Muscle layer of colon (tissue), 2 donors: ENCODE measurements around the gene WWP2.

ENCODE experiments used
- H3K27ac ChIP-seq: one replicate; pipeline ENCODE4 v1.7.0; 2013; ENCODE audit warnings: low read depth, mild to moderate bottlenecking, low read length, moderate library complexity
- H3K27me3 ChIP-seq, 2 donors: one replicate each; pipeline ENCODE4 v1.7.0; 2013; ENCODE audit warnings: low read length in 2 of 2, mild to moderate bottlenecking in 2 of 2; ENCODE audit not compliant: insufficient read depth in 2 of 2, control insufficient read depth in 1 of 2
- H3K36me3 ChIP-seq: one replicate; pipeline ENCODE4 v1.7.0; 2013; ENCODE audit warnings: mild to moderate bottlenecking, low read length; ENCODE audit not compliant: insufficient read depth
- H3K4me1 ChIP-seq: one replicate; pipeline ENCODE4 v1.7.0; 2013; ENCODE audit warnings: mild to moderate bottlenecking, low read length; ENCODE audit not compliant: insufficient read depth
- H3K4me3 ChIP-seq, 2 donors: one replicate each; pipeline ENCODE4 v1.7.0; 2013; ENCODE audit warnings: low read length in 2 of 2, low read depth in 1 of 2, mild to moderate bottlenecking in 1 of 2, moderate library complexity in 1 of 2
- H3K9ac ChIP-seq: one replicate; pipeline ENCODE4 v1.7.0; 2013; ENCODE audit warnings: low read length
- H3K9me3 ChIP-seq: one replicate; pipeline ENCODE4 v1.7.0; 2013; ENCODE audit warnings: mild to moderate bottlenecking, low read length
- donor health status: abdominal sarcoma.
- donor health status: Adenocarcinoma of cecum.

The WWP2 gene

DNA sequence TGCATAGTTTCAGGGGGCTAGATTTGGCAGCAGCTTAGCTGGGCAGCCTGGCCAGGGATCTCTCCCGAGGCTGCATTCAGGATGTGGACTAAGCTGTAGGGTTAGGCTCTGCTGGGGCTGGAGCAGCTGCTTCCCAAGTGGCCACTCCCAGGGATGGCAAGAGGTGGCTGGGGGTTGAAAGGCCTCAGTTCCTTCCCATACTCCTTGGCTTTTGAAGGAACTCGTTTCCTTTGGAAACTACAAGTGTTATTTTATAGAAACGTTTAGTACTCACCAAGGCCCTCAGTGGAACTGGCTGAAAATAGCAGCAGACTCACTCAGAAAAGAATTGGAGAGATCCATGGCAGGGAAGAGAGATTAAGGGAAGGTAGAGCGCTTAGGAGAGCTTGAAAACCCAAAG lies 76.4 kb downstream of the WWP2 start:
- Histone ChIP-seq H3K27ac (no peak overlapping the region), H3K27me3 (no peaks in the 10 kb centered on the region), H3K36me3 (peaks cover 11% of the 10 kb centered on the region), H3K9me3 (no peaks in the 10 kb centered on the region), H3K4me3 (no peak overlapping the region), H3K4me1 (peaks cover 8% of the 10 kb centered on the region), H3K9ac (no peak overlapping the region)

DNA sequence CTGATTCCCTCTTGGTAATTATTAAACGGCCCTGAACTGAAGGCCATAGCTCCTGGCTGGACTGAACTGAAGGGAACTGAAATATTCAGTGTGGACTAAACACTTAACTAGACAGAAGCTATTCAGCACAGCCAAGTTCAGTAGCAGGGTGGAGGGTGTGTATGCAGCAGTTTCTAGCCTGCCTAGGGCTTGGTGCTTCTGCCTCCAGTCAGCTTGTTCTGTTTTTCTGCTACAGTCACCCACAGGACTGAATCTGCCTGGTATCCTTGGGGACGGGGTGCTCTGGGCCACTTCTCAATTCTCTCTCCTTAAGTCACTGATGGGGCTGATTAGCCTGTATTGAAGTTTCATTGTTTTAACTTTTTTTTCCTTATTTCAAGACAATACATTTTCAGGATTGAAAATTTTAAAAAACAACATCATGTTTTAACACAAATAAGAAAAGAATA lies 77.1 kb downstream of the WWP2 start:
- Histone ChIP-seq H3K9ac (no peak overlapping the region), H3K36me3 (peaks cover 11% of the 10 kb centered on the region), H3K27me3 (no peaks in the 10 kb centered on the region), H3K27ac (no peak overlapping the region), H3K4me3 (no peak overlapping the region), H3K4me1 (peaks cover 8% of the 10 kb centered on the region), H3K9me3 (no peaks in the 10 kb centered on the region)

DNA sequence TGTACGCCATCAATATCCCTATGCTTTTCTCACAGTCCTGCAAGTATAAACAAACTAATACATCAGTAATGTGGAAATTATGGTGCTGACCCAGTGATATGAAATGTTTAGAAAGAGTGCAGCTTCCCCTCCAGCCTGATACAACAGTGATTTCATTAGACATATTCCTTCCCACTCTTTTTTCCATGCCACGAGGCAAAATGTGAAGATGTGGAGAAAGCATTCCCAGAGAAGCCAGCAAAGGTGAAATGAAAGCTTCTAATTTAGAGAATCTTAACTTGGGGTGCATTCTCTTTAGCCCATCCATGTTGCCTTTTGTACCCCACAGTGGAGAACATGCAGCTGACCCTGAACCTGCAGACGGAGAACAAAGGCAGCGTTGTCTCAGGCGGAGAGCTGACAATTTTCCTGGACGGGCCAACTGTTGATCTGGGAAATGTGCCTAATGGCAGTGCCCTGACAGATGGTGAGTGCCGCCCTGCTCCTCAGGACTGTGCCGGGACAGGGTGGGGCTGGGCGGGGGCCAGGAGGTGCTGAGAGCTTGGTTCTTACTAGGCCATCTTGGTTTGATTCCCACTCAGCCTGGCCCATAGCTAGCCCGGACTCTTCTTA lies 77.8 kb downstream of the WWP2 start:
- Histone ChIP-seq H3K9me3 (no peaks in the 10 kb centered on the region), H3K27me3 (no peaks in the 10 kb centered on the region), H3K36me3 (peaks cover 11% of the 10 kb centered on the region), H3K9ac (no peak overlapping the region), H3K4me3 (no peak overlapping the region), H3K27ac (no peak overlapping the region), H3K4me1 (peaks cover 8% of the 10 kb centered on the region)

DNA sequence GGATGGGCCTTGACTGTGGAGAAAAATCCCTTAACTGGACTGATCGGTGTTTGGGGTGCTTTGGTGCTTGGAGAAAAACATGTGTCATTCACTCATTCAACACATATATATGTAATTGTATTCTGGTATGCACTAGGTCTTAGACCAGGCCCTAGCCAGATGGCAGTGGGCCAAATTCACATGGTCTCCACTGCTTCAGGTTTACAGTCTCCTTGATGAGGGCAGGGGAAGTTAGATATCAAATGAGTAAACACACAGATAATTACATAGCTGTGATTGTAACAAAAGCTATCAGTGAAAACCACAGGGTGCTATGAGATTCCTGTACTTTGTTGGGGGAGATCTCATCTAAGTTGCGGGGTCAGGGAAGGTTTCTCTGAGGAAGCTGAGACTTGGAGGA lies 78.8 kb downstream of the WWP2 start:
- Histone ChIP-seq H3K9me3 (no peaks in the 10 kb centered on the region), H3K4me1 (peaks cover 8% of the 10 kb centered on the region), H3K36me3 (peaks cover 11% of the 10 kb centered on the region), H3K9ac (no peak overlapping the region), H3K27ac (no peak overlapping the region), H3K4me3 (no peak overlapping the region), H3K27me3 (no peaks in the 10 kb centered on the region)

DNA sequence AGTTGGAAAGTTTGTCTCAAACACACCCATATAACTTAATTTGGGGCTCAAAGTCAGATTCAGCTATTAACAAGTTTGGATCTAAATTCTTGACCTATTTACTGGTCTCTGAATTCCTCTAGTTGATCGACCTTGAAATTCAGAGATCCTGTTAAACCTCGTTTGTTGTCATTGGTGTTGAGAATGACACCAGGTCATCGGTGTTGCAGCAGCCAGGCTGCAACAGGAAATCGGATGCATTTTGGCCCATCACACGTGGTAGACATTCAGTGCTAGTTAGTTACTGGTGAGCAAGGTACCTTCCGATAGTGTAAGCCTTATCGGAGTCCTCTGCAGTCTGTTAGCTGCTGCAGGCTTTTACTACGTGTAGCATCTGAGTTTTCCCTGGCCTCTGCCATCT lies 82.3 kb downstream of the WWP2 start:
- H3K4me3 ChIP-seq: no peak overlapping the region
- no peaks in the 10 kb centered on the region for H3K9me3 ChIP-seq
- H3K9ac ChIP-seq: no peak overlapping the region
- peaks cover 22% of the 10 kb centered on the region for H3K4me1 ChIP-seq
- no peaks in the 10 kb centered on the region for H3K27me3 ChIP-seq
- H3K36me3 ChIP-seq: peaks cover 11% of the 10 kb centered on the region
- no peak overlapping the region for H3K27ac ChIP-seq

- Histone ChIP-seq H3K4me1 (peaks cover 20% of the 10 kb centered on the region), H3K36me3 (peaks cover 11% of the 10 kb centered on the region), H3K27me3 (no peaks in the 10 kb centered on the region), H3K9me3 (no peaks in the 10 kb centered on the region), H3K9ac (no peak overlapping the region), H3K27ac (no peak overlapping the region), H3K4me3 (no peak overlapping the region)
These were observed 83.0 kb downstream of the WWP2 start for GRCh38 chr16:69845181-69845580.

- Histone ChIP-seq H3K27me3 (no peaks in the 10 kb centered on the region), H3K36me3 (no peaks in the 10 kb centered on the region), H3K27ac (no peak overlapping the region), H3K9me3 (no peaks in the 10 kb centered on the region), H3K9ac (no peak overlapping the region), H3K4me1 (peaks cover 20% of the 10 kb centered on the region), H3K4me3 (no peak overlapping the region)
These were observed 85.5 kb downstream of the WWP2 start for GRCh38 chr16:69847643-69848042.

DNA sequence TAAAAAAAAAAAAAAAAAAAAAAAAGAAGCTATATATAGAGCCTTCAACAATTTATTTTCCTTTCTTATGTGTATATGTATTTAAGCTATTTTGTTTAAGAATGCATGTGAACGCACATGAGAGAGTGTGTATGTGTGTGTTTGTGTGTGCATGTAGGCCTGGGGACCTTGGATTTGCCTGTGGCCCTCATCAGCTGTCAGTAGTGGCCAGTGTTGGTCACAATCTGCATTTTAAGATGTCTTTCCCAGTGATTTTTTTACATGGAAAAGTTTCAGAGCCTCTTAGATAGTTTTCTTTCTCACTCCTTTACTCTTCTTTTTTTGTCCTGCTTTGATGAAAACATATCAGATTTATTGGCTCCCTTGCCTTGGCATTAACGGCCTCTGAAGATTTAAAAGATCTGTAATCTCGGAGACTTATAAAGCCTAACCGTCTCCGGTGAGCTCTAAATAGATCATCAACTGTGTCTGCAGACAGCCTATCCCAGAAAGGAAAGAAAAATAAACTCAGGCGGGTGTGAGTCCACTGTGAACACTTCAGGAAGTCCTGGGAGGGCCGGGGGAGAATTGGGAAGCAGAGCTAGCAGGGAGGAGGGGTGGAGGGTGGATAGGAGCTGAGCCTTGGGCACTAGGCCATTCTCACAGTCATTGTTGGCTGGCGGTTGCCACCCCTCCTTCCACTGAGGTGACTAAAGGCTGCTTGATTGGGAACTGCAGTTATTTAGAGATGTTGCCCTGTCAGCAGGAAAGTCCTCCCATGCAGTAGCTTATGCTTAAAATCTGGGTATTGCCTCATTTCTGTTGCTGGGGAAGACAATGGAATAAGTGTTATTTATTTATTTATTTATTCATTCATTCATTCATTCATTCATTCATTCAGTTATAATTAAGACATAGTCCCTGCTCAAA lies 86.8 kb downstream of the WWP2 start:
- peak overlapping the region; percentile 57 for H3K27ac ChIP-seq
- H3K36me3 ChIP-seq: no peaks in the 10 kb centered on the region
- peaks cover 20% of the 10 kb centered on the region for H3K4me1 ChIP-seq
- H3K9me3 ChIP-seq: no peaks in the 10 kb centered on the region
- H3K27me3 ChIP-seq: no peaks in the 10 kb centered on the region
- no peak overlapping the region for H3K4me3 ChIP-seq
- H3K9ac ChIP-seq: no peak overlapping the region

- no peak overlapping the region for H3K27ac ChIP-seq
- no peak overlapping the region for H3K9ac ChIP-seq
- no peaks in the 10 kb centered on the region for H3K27me3 ChIP-seq
- no peak overlapping the region for H3K4me3 ChIP-seq
- peaks cover 20% of the 10 kb centered on the region for H3K4me1 ChIP-seq
- H3K9me3 ChIP-seq: no peaks in the 10 kb centered on the region
- no peaks in the 10 kb centered on the region for H3K36me3 ChIP-seq
These were observed 89.5 kb downstream of the WWP2 start for GRCh38 chr16:69851491-69852240.

DNA sequence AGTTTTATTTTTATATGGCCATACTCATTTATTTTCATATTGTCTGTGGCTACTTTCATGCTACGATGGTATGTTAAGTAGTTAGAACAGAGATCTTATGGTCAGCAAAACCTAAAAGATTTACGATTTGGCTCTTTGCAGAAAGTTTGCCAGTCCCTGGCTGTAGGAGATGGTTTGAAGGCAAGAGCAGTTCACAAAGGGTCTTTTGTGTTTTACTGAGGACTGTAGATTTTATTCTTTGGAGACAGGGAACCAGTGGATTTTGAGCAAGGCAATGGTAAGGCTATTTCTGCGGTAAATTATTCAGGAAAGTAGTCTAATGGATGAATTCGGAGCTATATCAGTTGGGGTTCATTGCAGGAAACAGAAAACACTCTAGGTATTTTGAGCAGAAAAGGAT lies 90.7 kb downstream of the WWP2 start:
- Histone ChIP-seq H3K9ac (no peak overlapping the region), H3K27ac (no peak overlapping the region)

GRCh38 chr16:69853481-69853880 lies 91.3 kb downstream of the WWP2 start:
- Histone ChIP-seq H3K9ac (no peak overlapping the region), H3K9me3 (no peaks in the 10 kb centered on the region), H3K27me3 (no peaks in the 10 kb centered on the region), H3K4me3 (no peak overlapping the region), H3K4me1 (peaks cover 10% of the 10 kb centered on the region), H3K27ac (no peak overlapping the region), H3K36me3 (no peaks in the 10 kb centered on the region)

More for the DNA sequence above, 90.7 kb downstream of the WWP2 start:
- Histone ChIP-seq H3K36me3 (no peaks in the 10 kb centered on the region), H3K9me3 (no peaks in the 10 kb centered on the region), H3K27me3 (no peaks in the 10 kb centered on the region), H3K4me1 (peaks cover 17% of the 10 kb centered on the region), H3K4me3 (no peak overlapping the region)
